Measurements from ENCODE around the gene TET3.

TET3 gene

GRCh38 chr2:74031221-74031620, 46.5 kb downstream of the TET3 start:
- no peak for DNase-seq (ENCODE audit: low read depth in 1 of 2, low spot score in 1 of 2)

- no peak for DNase-seq (ENCODE audit: low read depth in 1 of 2, low spot score in 1 of 2)
These were observed 47.2 kb downstream of the TET3 start for GRCh38 chr2:74031959-74032287.

- DNase-seq (ENCODE audit: low read depth in 1 of 2, low spot score in 1 of 2) = no peak
These were observed 48.7 kb downstream of the TET3 start for GRCh38 chr2:74033375-74033774.

All from activated T-helper 1 cell treated with anti-CD3 and anti-CD28 coated beads, Interleukin-2, amount 50 U/mL, for 16 hours (primary cell).